Fibroblast of gingiva (primary cell): ENCODE data around the gene ADISSP.

Experiments used
- DNase-seq: peaks from one replicate; pipeline ENCODE4 v3.0.0-alpha.2; 2011; ENCODE audit warnings: low read depth

Gene ADISSP

GRCh38 chr20:3767427-3768341 lies at the start of gene ADISSP:
ADISSP (minus strand) TSS chr20:3767753; CDS start chr20:3760100, 7,653 bp downstream.
- peak; percentile 98 for DNase-seq

DNA sequence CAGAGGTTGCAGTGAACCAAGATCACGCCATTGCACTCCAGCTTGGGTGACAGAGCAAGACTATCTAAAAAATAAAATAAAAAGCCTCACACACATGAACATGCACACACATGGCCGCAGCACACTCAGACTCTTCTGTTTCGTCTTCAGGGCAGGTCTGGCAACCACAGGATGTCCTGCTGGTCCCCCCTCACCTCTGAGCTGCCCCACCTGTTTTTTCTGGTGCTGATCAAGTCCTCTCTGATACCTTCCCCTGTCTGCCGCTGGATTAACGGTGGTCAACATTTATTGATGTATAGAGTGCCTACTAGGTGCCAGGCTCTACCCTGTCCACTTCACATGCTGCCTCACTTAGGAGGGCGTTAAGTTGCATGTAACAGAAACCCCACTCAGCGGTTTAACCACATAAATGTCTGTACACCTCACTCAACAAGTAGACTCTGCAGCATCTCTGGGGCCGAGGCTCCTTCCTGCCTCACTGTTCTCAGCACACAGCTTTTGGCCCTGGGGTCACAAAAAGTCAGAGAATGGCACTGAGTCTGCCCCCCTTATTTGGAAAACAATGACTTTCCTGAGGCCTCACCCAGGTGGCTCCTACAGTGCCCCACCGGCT lies 48.3 kb upstream of the ADISSP start:
- DNase-seq = no peak

DNA sequence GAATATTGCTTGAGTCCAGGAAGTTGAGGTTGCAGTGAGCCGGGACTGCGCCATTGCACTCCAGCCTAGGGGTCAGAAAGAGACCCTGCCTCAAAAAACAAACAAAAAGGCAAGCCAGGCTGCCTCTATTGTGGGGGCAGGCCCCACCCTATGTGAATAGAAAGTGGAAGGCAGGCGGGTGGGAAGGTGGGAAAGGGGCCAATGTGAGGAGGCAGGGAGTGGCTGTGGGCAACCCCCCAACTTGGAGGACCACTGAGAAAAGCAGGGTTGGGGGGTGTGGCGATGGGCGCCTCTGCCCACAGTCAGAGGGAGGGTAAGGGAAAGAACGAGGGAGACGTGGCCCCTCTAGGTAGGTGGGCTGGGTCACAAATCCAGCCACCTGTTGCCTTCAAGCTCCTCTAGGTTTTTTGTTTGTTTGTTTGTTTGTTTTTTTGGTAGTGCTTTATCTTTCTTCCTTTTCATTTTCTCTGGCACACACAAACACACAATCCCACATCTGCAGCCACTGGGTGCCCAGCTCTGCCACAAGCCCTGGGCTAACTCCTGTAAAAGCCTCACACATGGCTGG lies 47.5 kb upstream of the ADISSP start:
- DNase-seq = no peak

DNA sequence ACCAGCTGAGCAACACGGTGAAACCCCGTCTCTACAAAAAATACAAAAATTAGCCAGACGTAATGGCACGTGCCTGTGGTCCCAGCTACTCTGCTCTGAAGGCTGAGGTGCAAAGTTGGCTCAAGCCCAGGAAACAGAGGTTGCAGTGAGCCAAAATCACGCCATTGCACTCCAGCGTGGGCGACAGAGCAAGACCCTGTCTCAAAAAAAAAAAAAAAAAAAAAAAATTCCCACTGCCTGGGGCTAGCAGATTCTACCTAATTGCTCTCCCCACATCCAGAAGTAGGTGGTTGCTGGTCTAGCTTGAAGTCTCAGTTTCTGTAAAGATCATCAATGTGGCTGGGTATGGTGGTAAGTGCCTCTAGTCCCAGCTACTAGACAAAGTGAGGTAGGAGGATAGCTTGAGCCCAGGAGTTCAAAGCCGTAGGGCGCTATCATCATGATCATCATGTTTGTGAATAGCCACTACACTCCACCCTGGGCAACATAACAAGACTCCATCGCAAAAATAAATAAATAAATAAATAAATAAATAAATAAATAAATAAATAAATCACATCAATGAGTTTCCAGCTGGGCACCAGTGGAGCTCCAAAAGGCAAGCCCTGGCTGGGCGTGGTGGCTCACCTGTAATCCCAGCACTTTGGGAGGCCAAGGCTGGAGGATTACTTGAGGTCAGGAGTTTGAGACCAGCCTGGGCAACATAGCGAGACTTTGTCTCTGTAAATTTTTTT lies 46.5 kb upstream of the ADISSP start:
- DNase-seq = no peak

DNA sequence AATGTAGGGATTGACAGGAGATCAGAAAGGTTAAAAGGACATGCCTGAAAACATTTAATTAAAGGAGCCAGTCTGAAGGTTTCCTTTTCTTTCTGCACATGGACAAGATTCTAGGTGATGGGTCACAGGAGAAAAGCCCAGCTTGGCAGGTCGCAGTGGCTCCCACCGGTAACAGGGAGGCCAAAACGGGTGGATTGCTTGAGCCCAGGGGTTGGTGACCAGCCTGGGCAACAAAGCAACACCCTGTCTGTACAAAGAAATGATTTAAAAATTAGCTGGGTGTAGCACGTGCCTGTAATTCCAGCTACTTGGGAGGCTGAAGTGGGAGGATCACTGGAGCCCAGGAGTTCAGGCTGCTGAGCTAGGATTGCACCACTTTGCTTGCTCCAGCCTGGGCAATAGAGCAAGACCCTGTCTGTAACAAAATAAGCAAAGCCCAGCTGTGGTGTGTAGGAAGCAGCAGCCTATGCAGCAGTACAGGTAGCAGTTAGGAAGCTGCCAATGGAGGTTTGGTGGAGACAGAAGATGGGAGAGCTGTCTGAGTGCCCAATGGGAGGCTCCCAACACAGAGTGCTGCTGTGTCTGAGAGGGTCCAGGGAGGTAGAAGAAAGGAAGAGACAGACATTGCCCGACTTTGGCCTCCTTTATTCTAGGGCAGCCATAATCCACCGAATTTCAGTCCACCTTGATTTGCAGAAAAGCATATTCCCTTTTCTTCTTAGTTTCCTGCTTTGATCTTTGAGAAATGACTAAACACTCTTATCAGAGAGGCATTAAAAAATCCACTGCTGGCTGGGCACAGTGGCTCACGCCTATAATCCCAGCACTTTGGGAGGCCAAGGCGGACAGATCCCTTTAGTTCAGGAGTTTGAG lies 45.7 kb upstream of the ADISSP start:
- DNase-seq = peak; percentile 9

- no peak for DNase-seq
Measured at GRCh38 chr20:3812259-3812681, 44.7 kb upstream of the ADISSP start.

DNA sequence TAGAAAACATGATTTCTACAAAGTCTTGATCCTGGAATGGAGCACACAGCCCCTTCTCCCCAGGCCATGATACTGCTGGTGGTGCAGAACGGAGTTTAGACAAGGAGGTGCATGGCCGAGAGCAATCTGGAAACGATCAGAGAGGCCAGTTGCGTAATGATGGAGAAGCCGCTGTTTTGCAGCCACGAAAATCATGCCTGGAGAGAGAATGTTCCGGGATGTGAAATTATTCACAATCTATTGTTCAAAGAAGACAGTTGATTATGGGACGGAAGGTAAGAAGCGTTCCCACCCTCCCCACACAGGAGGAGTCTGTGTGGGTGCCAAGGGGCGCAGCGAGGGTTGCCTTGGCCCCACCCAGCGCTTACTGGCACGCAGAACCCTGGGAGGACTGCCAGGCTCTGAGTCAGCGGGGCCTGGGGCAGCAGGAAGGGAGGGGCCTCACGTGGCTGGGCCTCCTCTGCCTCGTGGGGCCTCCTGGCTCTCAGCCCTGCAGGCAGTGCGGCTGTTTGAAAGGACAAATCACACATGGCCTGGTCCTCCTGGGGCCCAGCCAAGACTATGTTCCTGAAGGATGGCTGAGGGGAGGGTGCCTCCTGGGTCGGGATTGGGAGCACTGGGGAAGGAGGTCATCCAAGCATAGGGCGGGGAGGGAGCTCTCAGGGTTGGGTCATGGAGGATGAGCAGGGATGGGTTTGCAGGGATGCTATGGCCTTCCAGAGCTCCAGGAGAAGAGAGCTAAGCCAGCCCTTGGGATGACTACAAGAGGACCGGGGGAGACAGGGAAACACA lies 44.1 kb upstream of the ADISSP start:
- peak; percentile 99 for DNase-seq

DNA sequence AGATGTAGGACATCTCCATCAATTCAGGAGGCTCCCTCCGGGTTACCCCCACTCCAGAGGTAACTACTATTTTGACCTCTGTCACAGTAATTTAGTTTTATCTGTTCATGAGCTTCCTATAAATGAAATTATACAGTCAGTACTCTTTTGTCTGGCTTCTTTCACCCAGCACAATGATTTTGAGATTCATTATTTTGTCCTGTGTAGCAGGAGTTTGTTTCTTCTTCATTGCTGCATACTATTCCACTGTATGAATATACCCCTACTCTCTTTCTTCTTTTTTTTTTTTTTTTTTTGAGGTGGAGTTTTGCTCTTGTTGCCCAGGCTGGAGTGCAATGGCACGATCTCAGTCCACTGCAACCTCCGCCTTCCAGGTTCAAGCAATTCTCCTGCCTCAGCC lies 41.0 kb upstream of the ADISSP start:
- no peak for DNase-seq

- no peak for DNase-seq
Measured at GRCh38 chr20:3804781-3805180, 37.2 kb upstream of the ADISSP start.

DNA sequence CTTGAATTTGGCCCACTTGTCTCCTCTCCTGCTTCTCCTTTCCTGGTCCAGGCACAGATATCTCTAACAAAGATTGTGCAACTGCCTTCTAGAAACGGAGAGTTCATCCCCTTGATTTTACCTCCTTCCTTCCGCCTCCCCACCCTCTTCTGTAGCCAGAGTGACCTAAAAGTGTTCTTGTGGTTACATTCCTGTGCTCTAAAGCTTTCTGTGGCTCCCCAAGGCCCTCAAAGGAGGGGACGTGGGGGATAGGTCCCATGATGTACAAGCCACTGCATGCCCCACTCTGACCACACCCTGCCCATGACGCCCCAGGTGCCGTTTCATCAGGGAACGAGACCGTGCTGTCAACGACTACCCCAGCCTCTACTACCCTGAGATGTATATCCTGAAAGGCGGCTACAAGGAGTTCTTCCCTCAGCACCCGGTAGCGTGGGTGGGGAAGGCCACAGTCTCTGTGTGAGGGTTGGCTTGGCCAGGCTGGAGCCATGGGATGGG lies 36.8 kb upstream of the ADISSP start:
- DNase-seq = no peak

DNA sequence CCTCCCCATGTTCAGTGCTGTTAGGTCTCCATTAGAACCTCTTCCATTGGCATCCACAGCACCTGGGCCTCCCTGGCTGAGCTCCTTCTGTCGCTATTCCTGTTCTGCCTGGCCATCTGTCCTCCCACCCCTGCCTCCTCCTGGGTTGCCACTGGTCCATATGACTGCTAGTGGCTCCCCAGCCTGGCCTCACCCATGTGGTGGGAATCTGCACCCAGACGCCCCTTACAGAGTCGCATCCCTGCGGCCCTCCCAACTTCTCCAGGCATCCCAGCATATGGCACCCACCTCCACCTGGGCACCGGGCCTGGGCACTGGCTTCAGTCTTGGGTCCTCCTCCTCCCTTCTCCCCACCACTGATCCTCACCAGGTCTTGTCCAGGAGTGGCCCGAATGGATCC lies 36.3 kb upstream of the ADISSP start:
- no peak for DNase-seq

GRCh38 chr20:3803289-3803688 lies 35.7 kb upstream of the ADISSP start:
- no peak for DNase-seq

GRCh38 chr20:3802524-3803239 lies 35.1 kb upstream of the ADISSP start:
- no peak for DNase-seq

DNA sequence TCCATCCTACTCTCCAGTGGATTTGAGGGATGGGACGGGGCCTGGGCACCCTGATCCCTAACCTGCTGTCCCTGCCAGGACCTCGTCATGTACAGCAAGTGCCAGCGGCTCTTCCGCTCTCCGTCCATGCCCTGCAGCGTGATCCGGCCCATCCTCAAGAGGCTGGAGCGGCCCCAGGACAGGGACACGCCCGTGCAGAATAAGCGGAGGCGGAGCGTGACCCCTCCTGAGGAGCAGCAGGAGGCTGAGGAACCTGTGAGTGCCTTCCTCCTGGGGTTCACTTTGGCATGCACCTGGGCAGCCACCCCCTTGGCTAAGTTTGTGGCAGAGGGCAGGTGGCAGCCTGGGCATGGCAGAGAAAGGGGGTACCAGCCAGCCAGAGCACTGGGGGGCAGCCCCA lies 34.3 kb upstream of the ADISSP start:
- no peak for DNase-seq

- DNase-seq = no peak
Measured at GRCh38 chr20:3801299-3801698, 33.7 kb upstream of the ADISSP start.

- no peak for DNase-seq
Measured at GRCh38 chr20:3800878-3801260, 33.3 kb upstream of the ADISSP start.

- DNase-seq = no peak
Measured at GRCh38 chr20:3800256-3800877, 32.8 kb upstream of the ADISSP start.

GRCh38 chr20:3798908-3799248 lies 31.3 kb upstream of the ADISSP start:
- DNase-seq = no peak

GRCh38 chr20:3798373-3798768 lies 30.8 kb upstream of the ADISSP start:
- DNase-seq = no peak
